Panc1 (cell line): ENCODE results near the gene AMBRA1. TPM values are rescaled to one million over a fixed set of nuclear protein-coding genes. Genes with fewer than 3 reads are reported as not detected.

Experiments
- ATAC-seq: fragments of 200-7000 bp; cut with Tn5 transposase; 2 replicates; pipeline ENCODE4 v1.9.1; 2020; ENCODE audit warnings: mild to moderate bottlenecking, moderate library complexity
- BruUV-seq: library from RNA; stranded (reverse); fragments of 400-500 nt; replicated peaks from 2 replicates; lab custom pipeline; 2021; lab: Mats Ljungman, UMichigan
- CTCF ChIA-PET: fragments of 300-600 bp; sonication (Branson Sonifier 250); formaldehyde crosslinking; loops from one replicate; lab custom pipeline; 2022; ENCODE audit warnings: antibody characterized with exemption; lab: Charles Lee
- POLR2A ChIA-PET: fragments of 300-600 bp; sonication (Branson Sonifier 250); formaldehyde crosslinking; loops from one replicate; lab custom pipeline; 2022; ENCODE audit warnings: antibody characterized with exemption; lab: Charles Lee
- DNase-seq: peaks from one replicate; pipeline ENCODE4 v3.0.0-alpha.2; 2010; ENCODE audit warnings: low read depth, low spot score
- H3K27ac ChIP-seq: 2 replicates; pipeline ENCODE4 v1.5.1; 2011; ENCODE audit warnings: mild to moderate bottlenecking, low read length, inconsistent platforms
- H3K27me3 ChIP-seq: fragments of 200-500 bp; sonication (Bioruptor generic); 2 replicates; pipeline ENCODE4 v1.6.0; 2014; ENCODE audit warnings: low read length, inconsistent platforms; ENCODE audit not compliant: control insufficient read depth, insufficient read depth
- H3K36me3 ChIP-seq: fragments of 200-500 bp; sonication (Bioruptor generic); 2 replicates; pipeline ENCODE4 v1.5.1; 2014; ENCODE audit warnings: inconsistent platforms, mild to moderate bottlenecking, low read length, moderate library complexity; ENCODE audit not compliant: control insufficient read depth, insufficient read depth
- H3K4me1 ChIP-seq: 2 replicates; pipeline ENCODE4 v1.5.1; 2011; ENCODE audit warnings: inconsistent platforms, mild to moderate bottlenecking, low read length, moderate library complexity; ENCODE audit not compliant: control insufficient read depth, insufficient read depth
- H3K4me3 ChIP-seq, 2 experiments: 2 replicates each; pipeline ENCODE4 v1.5.1; 2011 to 2012; ENCODE audit warnings: low read depth in 2 of 2, low read length in 2 of 2, mild to moderate bottlenecking in 2 of 2, inconsistent platforms in 1 of 2, moderate library complexity in 1 of 2
- H3K9me3 ChIP-seq: fragments of 200-500 bp; sonication (Bioruptor generic); 2 replicates; pipeline ENCODE4 v1.5.1; 2014; ENCODE audit warnings: low read depth, mild to moderate bottlenecking, inconsistent platforms, low read length, moderate library complexity; ENCODE audit not compliant: control insufficient read depth, insufficient read depth
- CTCF ChIP-seq: fragments of 450-650 bp; IDR thresholded peaks from 2 replicates; pipeline ENCODE4 v1.5.1; 2017; ENCODE audit warnings: mild to moderate bottlenecking
- POLR2AphosphoS5 ChIP-seq: IDR thresholded peaks from 2 replicates; pipeline ENCODE4 v1.6.1; 2012; ENCODE audit warnings: mild to moderate bottlenecking, low read depth, low read length, moderate library complexity
- REST ChIP-seq, 2 experiments: IDR thresholded peaks; 2 replicates each; pipeline ENCODE4 v1.6.1; 2011 to 2012; ENCODE audit warnings: low read depth in 2 of 2, control low read depth in 1 of 2, low read length in 1 of 2, mild to moderate bottlenecking in 1 of 2, moderate library complexity in 1 of 2; ENCODE audit not compliant: insufficient read depth in 1 of 2
- SIN3A ChIP-seq: IDR thresholded peaks from 2 replicates; pipeline ENCODE4 v1.6.1; 2012; ENCODE audit warnings: low read depth, mild to moderate bottlenecking, low read length, moderate library complexity, borderline replicate concordance; ENCODE audit not compliant: insufficient read depth
- TCF7L2 ChIP-seq: IDR thresholded peaks from 2 replicates; pipeline ENCODE4 v1.6.1; 2011; ENCODE audit warnings: mild to moderate bottlenecking, low read depth, low read length, inconsistent platforms
- in situ Hi-C: cut with HindIII; loops from 2 replicates; pipeline ENCODE4 v1.10.0; 2016; ENCODE audit warnings: low sequenced_read_pairs, low pct_unique_long_range_greater_than_20kb
- intact Hi-C: fragments of 100-400 bp; cut with micrococcal nuclease; formaldehyde crosslinking; loops from one replicate; pipeline ENCODE4 v1.10.0; 2022; ENCODE audit not compliant: unreplicated experiment
- total RNA-seq: library from RNA; stranded (reverse); gene quantifications from one replicate; pipeline ENCODE4 v1.2.1, GENCODE V29; 2021; ENCODE audit not compliant: unreplicated experiment

Gene AMBRA1
- total RNA-seq, 1 experiment from 2014 or later = 40.0 TPM

GRCh38 chr11:46413760-46414465 is 179.9 kb downstream of the AMBRA1 start:
- peaks cover 10% of the 10 kb centered on the region for H3K36me3 ChIP-seq
- H3K4me1 ChIP-seq = no peaks in the 10 kb centered on the region
- TF ChIP-seq SIN3A = no peak
- no peak for TF ChIP-seq CTCF
- TF ChIP-seq REST (IDR thresholded peaks at IDR 0.05; ENCODE audit: insufficient read depth in 1 of 2, low read depth in 2 of 2, low read length in 1 of 2) = no peak
- TF ChIP-seq TCF7L2 = no peak
- no peak for TF ChIP-seq POLR2AphosphoS5
- no peak overlapping the region for H3K4me3 ChIP-seq
- intact Hi-C loops (loop anchor here (10.0 kb wide), 1 partner anchor 61 kb away; no protein-coding TSS in a partner anchor), in situ Hi-C loops (no loop called here)
- no peaks in the 10 kb centered on the region for H3K9me3 ChIP-seq
- no peaks in the 10 kb centered on the region for H3K27me3 ChIP-seq
- no peak for ATAC-seq
- ChIA-PET POLR2A (no interaction called here), CTCF (no interaction called here)
- BruUV-seq = no TSS peak
- DNase-seq = no peak
- H3K27ac ChIP-seq = no peak overlapping the region

GRCh38 chr11:46410021-46410420 is 183.8 kb downstream of the AMBRA1 start:
- ATAC-seq (peak; percentile 36; the same call in 1 of the 2 replicates), DNase-seq (no peak)
- ChIA-PET CTCF (no interaction called here), POLR2A (no interaction called here)
- Histone ChIP-seq H3K27me3 (no peaks in the 10 kb centered on the region), H3K27ac (no peak overlapping the region), H3K9me3 (no peaks in the 10 kb centered on the region), H3K36me3 (peaks cover 8% of the 10 kb centered on the region), H3K4me3 (no peak overlapping the region), H3K4me1 (peaks cover 2% of the 10 kb centered on the region; the same call in 1 of the 2 replicates)
- no TSS peak for BruUV-seq
- TF ChIP-seq POLR2AphosphoS5 = no peak
- no peak for TF ChIP-seq TCF7L2
- TF ChIP-seq REST (IDR thresholded peaks at IDR 0.05; ENCODE audit: insufficient read depth in 1 of 2, low read depth in 2 of 2, low read length in 1 of 2) = no peak
- TF ChIP-seq SIN3A = no peak
- TF ChIP-seq CTCF = no peak; the same call in 1 of the 2 replicates
- intact Hi-C loops (loop anchor here (10.0 kb wide), 1 partner anchor 65 kb away; no protein-coding TSS in a partner anchor), in situ Hi-C loops (no loop called here)
